ENCODE data around the gene SLC39A11.
"Not testable (repeated sequence)": the region's sequence is repeated elsewhere in the genome, so short reads cannot be mapped to it uniquely, and the experiment has no call there.

SLC39A11 gene

DNA sequence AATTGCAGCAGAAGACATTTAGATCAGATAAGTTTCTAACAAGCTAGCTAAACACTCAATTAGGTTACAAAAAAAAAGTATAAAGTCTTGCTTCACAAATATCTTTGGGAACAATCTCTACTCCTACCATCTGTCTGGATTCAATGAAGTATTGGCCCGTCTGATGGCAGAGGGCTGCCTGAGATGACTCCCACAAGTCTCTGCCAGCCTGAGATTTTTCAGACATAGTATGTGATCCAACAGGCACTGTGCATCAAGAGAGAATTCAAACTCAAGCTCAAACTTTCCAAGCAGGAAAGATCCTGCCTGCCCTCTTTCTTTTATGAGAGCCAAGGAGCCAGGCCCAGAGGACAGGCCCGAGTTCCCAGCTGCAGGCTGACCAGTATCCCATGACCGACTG is 22.6 kb downstream of the SLC39A11 start:
- DNase-seq, result no peak

DNA sequence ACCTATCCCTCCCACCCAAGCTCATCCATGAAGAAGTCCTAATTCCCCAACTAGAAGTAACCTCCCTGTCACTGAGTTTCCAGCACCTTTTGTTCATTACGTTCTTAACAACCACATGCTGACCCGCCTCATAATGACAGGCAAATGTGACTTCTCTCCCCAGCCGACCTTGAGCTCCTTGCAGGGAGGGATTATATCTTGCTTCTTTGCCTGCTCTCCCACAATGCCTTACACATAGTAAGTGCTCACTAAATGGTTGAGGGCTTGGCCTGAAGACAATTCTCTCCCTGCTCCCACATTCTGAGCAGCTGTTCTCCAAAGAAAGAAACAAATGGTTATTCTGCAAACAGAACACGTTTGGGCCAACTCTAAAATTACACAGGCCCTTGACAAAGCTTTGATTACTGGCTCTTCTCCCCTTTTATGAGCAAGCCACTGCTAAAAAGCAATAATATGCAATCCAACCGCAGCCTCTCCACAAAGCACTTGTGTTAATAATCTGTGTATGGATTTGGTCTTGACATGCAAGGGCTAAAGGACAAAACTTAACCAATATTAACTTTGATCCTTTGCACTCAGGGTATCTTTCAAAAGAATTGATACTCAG is 23.2 kb downstream of the SLC39A11 start:
- no peak for DNase-seq

GRCh38 chr17:73068322-73069153 is 23.9 kb downstream of the SLC39A11 start:
- no peak for DNase-seq

- not testable (repeated sequence) for DNase-seq
These were observed 24.8 kb downstream of the SLC39A11 start for GRCh38 chr17:73067699-73068098.

- no peak for DNase-seq
These were observed 25.4 kb downstream of the SLC39A11 start for GRCh38 chr17:73067075-73067474.

DNA sequence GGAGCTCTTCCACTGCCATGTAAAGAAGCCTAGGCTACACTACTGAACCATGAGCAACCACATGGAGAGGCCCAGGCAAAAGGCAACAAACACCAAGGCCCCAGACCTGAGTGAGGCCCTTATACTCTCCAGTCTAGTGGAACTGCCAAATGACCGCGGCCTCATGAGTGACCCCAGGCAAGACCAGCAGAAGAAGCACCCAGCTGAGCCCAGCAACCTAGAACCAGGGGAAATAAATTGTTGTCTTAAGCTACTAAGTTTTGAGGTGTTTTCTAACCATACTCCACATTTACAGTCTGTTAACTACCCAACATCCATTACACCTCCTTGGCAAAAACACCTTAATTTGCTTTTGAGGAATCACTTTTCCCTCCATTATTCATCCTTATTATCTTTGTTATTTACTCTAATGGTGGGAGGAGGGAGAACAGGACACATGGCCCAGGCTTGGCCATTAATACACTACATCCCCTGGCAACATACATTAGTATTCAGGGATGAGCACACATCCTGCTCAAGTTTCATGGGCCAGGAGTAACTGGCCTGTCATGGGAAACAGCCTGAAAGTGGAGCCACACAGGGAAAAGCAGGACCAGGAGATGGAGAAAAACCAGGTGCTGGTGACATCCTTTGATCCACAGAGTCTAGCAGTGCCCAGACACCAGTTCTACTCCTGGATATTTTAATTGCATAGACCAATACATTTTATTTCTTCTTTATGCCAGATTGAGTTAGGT is 26.2 kb downstream of the SLC39A11 start:
- no peak for DNase-seq

GRCh38 chr17:73065376-73065775 is 27.1 kb downstream of the SLC39A11 start:
- no peak for DNase-seq

DNA sequence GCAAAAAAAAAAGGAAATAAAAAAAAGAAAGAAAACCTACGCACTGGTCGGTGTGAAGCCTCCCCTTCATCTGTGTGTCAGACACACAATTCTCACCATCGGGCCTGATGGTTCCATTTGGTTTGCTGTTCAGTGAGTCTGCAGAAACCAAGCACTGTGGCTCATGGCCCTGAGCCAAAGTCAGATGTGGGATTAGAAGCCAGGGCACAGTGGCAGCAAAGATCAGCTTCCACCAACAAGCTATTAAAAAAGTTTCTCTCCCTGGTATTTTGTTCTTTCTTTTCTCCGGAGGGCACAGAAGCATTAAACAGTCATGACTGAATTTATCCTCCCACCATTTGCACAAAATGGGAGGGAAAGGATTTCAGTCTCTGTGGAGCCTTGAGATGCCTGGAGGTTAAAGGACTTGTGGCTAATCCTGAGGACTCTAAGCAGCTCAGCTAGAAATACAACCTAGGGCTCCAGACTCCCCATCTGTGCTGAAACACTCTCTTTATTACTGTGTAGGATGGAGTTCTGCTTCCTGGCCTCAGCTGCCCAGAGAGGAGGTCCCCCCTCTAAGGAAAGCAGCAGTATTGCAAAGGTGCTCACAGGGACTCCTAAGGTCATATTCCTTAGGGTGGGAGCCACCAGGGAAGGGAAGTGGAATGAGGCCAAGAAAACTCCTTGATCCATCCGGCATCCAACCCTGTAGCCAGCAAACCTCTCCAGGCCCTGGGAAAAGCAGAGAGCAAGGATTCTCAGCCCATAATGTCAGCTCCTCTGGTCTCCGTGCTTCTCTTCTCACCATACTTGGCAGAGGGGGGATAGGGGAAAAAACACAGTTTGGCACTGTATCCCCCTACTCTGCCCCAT is 28.2 kb downstream of the SLC39A11 start:
- no peak for DNase-seq

DNA sequence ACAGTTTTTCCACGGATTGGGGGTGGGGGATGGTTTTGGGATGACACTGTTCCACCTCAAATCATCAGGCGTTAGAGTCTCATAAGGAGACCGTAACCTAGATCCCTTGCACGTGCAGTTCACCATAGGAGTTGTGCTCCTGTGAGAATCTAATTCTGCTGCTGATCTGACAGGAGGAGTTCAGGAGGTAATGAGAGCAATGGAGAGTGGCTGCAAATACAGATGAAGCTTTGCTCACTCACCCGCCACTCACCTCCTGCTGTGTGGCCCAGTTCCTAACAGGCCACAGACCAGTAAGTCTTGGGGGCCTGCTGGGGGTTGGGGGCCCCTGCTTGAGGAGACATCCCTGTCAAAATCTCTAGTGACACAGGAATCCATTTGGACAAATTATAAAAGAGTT is 29.8 kb downstream of the SLC39A11 start:
- DNase-seq, result no peak

- no peak for DNase-seq
These were observed 31.3 kb downstream of the SLC39A11 start for GRCh38 chr17:73061161-73061560.

DNA sequence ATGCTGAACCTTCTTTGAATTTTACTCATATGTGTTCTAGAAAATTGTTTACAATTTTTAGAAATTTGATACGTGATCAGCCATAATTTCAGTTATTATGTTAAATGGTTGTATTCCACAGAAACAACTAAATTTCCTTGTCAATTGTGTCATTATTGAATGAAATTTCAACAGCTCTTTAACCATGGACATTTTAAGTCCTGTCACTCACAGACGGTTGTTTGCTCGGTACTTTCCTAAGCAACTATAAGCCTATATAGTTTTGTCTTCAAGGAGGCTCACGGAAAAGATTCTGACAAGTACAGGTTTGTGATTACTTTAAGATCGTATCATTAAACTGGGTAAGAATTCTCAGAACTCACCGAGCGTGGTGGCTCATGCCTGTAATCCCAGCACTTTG is 31.8 kb downstream of the SLC39A11 start:
- no peak for DNase-seq

GRCh38 chr17:73059713-73060112 is 32.8 kb downstream of the SLC39A11 start:
- DNase-seq, result not testable (repeated sequence)

- DNase-seq, result no peak
These were observed 34.5 kb downstream of the SLC39A11 start for GRCh38 chr17:73058022-73058421.

DNA sequence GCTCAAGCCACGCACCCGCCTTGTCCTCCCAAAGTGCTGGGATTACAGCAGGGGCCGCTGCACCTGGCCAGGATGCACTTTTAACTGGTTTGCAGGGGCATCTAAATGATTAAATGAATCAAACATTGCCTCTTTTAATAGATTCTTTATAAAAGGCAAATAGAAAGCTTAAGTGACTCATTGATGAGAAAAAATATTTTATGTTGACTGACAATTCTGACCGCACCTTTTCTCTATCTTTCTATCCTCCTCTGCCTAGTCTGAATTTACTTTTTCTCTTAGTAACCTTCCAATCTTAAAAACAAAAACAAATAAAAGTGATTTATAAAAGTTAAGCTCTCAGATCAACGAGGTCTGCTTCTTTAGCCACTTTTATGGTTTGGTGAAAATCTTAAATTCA is 35.3 kb downstream of the SLC39A11 start:
- DNase-seq, result no peak

DNA sequence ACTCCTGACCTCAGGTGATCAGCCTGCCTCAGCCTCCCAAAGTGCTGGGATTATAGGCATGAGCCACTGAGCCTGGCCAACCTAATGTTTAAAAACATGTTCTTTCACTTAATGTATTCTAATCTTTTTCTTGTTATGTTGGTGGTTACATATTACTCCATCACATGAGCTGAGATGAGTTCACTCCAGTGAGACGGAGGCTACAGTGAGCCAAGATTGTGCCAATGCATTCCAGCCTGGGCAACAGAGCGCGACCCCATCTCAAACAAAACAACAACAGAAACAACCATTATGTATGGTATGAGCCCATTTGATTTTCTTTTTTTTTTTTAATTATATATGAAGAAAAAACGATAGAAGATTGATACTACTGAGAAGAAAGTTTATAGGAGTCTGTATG is 39.6 kb downstream of the SLC39A11 start:
- no peak for DNase-seq

- DNase-seq, result no peak
These were observed 41.7 kb downstream of the SLC39A11 start for GRCh38 chr17:73050797-73051196.

DNA sequence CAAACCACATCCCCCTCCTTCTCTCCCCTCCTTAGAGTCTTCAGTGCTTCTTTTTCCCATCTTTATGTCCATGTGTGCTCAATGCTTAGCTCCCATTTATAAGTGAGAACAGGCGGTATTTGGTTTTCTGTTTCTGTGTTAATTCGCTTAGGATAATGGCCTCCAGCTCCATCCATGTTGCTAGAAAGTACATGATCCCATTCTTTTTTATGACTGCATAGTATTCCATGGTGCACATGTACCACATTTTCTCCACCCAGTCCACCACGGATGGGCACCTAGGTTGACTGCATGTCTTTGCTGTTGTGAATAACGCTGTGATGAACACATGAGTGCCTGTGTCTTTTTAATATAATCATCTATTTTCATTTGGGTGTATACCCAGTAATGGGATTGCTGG is 44.3 kb downstream of the SLC39A11 start:
- no peak for DNase-seq

- no peak for DNase-seq
These were observed 46.8 kb downstream of the SLC39A11 start for GRCh38 chr17:73045724-73046123.

GRCh38 chr17:73043686-73044581 is 48.6 kb downstream of the SLC39A11 start:
- no peak for DNase-seq

- DNase-seq, result no peak
These were observed 49.4 kb downstream of the SLC39A11 start for GRCh38 chr17:73042809-73043685.

- DNase-seq, result no peak
These were observed 50.3 kb downstream of the SLC39A11 start for GRCh38 chr17:73042225-73042624.

Data from activated CD4-positive, alpha-beta T cell treated with anti-CD3 and anti-CD28 coated beads for 1 hour (primary cell).